Activated CD8-positive, alpha-beta memory T cell treated with anti-CD3 and anti-CD28 coated beads for 24 hours (primary cell): Measurements from ENCODE around the gene PCDHB13.
"Not testable (repeated sequence)": the region's sequence is repeated elsewhere in the genome, so short reads cannot be mapped to it uniquely, and the experiment has no call there.

Source experiments
- DNase-seq: peaks from one replicate; pipeline ENCODE4 v3.0.0-alpha.2; 2020

PCDHB13 gene

GRCh38 chr5:141213656-141214339 lies at the start of gene PCDHB13:
TSS of gene PCDHB13 (plus strand) at chr5:141213919. CDS start at chr5:141214124, 205 bp downstream.
- not testable (repeated sequence) for DNase-seq

DNA sequence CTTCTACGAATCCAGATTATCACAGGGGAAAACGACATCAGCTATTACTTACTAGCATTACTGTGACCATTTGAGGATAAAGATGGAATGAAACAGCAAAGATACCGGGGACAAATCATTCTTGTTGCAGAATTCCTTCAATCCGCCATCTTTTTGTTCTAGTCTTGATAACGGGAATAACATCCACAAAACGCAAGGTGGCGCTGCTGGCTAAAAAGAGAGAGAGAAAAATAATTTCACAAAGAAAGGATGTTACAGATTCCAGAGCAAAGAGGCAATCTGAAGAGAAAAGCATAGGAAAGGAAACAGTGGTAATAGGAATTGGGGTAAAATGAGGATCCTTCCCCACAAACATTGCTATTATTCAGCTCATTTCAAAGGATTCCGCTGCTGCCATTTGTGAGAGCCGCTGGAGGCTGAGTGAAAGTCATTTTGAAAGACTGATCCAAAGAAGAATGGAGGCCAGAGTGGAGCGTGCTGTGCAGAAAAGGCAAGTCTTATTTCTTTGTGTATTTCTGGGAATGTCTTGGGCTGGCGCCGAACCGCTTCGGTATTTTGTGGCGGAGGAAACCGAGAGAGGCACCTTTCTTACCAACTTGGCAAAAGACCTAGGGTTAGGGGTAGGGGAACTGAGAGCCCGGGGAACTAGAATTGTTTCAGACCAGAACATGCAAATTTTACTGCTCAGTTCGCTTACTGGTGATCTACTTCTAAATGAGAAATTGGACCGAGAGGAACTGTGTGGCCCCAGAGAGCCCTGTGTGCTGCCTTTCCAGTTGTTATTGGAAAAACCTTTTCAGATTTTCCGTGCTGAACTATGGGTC lies 41.1 kb upstream of the PCDHB13 start, which contains the start of gene PCDHB7:
TSS of gene PCDHB7 (plus strand) at position 264 of the 824 bp plus-strand sequence. CDS start at position 456, 192 bp downstream.
- no peak for DNase-seq

DNA sequence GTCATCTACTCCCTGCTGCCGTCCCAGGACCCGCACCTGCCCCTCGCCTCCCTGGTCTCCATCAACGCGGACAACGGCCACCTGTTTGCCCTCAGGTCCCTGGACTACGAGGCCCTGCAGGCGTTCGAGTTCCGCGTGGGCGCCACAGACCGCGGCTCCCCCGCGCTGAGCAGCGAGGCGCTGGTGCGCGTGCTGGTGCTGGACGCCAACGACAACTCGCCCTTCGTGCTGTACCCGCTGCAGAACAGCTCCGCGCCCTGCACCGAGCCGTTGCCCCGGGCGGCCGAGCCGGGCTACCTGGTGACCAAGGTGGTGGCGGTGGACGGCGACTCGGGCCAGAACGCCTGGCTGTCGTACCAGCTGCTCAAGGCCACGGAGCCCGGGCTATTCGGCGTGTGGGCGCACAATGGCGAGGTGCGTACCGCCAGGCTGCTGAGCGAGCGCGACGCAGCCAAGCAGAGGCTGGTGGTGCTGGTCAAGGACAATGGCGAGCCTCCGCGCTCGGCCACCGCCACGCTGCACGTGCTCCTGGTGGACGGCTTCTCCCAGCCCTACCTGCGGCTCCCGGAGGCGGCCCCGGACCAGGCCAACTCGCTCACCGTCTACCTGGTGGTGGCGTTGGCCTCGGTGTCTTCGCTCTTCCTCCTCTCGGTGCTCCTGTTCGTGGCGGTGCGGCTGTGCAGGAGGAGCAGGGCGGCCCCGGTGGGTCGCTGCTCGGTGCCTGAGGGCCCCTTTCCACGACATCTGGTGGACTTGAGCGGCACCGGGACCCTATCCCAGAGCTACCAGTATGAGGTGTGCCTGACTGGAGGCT lies 39.2 kb upstream of the PCDHB13 start:
- DNase-seq = not testable (repeated sequence)

- DNase-seq = no peak
Observed at GRCh38 chr5:141175933-141176332, 37.8 kb upstream of the PCDHB13 start.

- not testable (repeated sequence) for DNase-seq
Observed at GRCh38 chr5:141177577-141178191, 36.0 kb upstream of the PCDHB13 start, which contains the start of gene PCDHB8. TSS of gene PCDHB8 (plus strand) at chr5:141177790. CDS start at chr5:141178035, 245 bp downstream.

DNA sequence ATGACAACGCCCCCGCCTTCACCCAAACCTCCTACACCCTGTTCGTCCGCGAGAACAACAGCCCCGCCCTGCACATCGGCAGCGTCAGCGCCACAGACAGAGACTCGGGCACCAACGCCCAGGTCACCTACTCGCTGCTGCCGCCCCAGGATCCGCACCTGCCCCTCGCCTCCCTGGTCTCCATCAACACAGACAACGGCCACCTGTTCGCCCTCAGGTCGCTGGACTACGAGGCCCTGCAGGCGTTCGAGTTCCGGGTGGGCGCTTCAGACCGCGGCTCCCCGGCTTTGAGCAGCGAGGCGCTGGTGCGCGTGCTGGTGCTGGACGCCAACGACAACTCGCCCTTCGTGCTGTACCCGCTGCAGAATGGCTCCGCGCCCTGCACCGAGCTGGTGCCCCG lies 34.3 kb upstream of the PCDHB13 start:
- not testable (repeated sequence) for DNase-seq

GRCh38 chr5:141179876-141180275 lies 33.8 kb upstream of the PCDHB13 start:
- not testable (repeated sequence) for DNase-seq

DNA sequence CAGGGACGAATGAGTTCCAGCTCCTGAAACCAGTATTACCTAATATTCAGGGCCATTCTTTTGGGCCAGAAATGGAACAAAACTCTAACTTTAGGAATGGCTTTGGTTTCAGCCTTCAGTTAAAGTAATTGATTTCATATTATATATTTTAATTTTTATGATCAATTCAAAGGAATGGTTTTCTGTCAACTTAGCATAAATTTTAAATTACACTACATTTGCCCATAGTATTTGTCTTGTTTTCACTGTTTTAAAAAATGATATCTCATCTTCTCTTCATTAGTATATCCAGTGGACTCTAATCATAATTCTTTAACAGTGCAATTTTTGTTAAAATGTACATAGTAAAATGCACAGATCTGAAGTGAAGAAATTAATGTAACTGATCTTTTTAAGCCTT lies 33.4 kb upstream of the PCDHB13 start:
- DNase-seq = no peak

GRCh38 chr5:141182248-141182647 lies 31.5 kb upstream of the PCDHB13 start, which contains the start of gene PCDHB16:
TSS of gene PCDHB16 (plus strand) at chr5:141182387. CDS start at chr5:141182560, 173 bp downstream.
- DNase-seq = no peak

GRCh38 chr5:141184117-141184855 lies 29.4 kb upstream of the PCDHB13 start:
- not testable (repeated sequence) for DNase-seq

DNA sequence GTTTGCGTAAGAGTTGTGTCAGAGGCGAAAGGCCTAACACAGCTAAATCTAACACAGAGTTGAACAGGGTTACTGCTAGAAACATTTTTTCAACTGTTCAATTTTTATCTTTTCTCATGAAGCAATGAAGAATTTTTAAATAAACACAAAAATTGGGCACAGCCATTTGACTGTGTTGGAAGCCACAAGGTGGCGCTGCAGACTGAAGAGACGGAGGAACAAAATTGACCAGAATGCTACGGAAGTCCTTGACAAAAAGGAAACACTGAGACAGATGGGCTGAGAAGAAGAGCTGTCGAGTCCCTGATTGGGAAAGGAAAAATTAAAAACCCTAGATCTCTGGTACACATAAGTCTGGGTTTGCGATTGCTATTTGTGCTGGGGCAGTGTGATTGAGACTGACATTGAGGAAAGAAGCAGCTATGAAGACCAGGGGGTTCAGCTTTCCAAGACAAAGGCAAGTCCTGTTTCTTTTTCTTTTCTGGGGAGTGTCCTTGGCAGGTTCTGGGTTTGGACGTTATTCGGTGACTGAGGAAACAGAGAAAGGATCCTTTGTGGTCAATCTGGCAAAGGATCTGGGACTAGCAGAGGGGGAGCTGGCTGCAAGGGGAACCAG lies 26.7 kb upstream of the PCDHB13 start, which contains the start of gene PCDHB9:
TSS of gene PCDHB9 (plus strand) at position 265 of the 616 bp plus-strand sequence. CDS start at position 423, 158 bp downstream.
- no peak for DNase-seq

GRCh38 chr5:141188682-141189081 lies 25.0 kb upstream of the PCDHB13 start:
- DNase-seq = not testable (repeated sequence)

DNA sequence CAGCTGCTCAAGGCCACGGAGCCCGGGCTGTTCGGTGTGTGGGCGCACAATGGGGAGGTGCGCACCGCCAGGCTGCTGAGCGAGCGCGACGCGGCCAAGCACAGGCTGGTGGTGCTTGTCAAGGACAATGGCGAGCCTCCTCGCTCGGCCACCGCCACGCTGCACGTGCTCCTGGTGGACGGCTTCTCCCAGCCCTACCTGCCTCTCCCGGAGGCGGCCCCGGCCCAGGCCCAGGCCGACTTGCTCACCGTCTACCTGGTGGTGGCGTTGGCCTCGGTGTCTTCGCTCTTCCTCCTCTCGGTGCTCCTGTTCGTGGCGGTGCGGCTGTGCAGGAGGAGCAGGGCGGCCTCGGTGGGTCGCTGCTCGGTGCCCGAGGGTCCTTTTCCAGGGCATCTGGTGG lies 24.6 kb upstream of the PCDHB13 start:
- DNase-seq = not testable (repeated sequence)

- DNase-seq = no peak
Observed at GRCh38 chr5:141192110-141192725, 21.5 kb upstream of the PCDHB13 start, which contains the start of gene PCDHB10. TSS of gene PCDHB10 (plus strand) at chr5:141192353. CDS start at chr5:141192553, 200 bp downstream.

- not testable (repeated sequence) for DNase-seq
Observed at GRCh38 chr5:141194332-141194731, 19.4 kb upstream of the PCDHB13 start.

- no peak for DNase-seq
Observed at GRCh38 chr5:141196363-141196762, 17.4 kb upstream of the PCDHB13 start.

GRCh38 chr5:141199359-141200235 lies 14.1 kb upstream of the PCDHB13 start, which contains the start of gene PCDHB11:
TSS of gene PCDHB11 (plus strand) at chr5:141199627. CDS start at chr5:141199775, 148 bp downstream.
- no peak for DNase-seq

DNA sequence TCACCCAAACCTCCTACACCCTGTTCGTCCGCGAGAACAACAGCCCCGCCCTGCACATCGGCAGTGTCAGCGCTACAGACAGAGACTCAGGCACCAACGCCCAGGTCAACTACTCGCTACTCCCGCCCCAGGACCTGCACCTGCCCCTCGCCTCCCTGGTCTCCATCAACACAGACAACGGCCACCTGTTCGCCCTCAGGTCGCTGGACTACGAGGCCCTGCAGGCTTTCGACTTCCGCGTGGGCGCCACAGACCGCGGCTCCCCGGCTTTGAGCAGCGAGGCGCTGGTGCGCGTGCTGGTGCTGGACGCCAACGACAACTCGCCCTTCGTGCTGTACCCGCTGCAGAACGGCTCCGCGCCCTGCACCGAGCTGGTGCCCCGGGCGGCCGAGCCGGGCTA lies 12.6 kb upstream of the PCDHB13 start:
- DNase-seq = not testable (repeated sequence)

- DNase-seq = not testable (repeated sequence)
Observed at GRCh38 chr5:141201646-141202045, 12.1 kb upstream of the PCDHB13 start.
